ENCODE measurements around the gene ZSWIM4.

DNA sequence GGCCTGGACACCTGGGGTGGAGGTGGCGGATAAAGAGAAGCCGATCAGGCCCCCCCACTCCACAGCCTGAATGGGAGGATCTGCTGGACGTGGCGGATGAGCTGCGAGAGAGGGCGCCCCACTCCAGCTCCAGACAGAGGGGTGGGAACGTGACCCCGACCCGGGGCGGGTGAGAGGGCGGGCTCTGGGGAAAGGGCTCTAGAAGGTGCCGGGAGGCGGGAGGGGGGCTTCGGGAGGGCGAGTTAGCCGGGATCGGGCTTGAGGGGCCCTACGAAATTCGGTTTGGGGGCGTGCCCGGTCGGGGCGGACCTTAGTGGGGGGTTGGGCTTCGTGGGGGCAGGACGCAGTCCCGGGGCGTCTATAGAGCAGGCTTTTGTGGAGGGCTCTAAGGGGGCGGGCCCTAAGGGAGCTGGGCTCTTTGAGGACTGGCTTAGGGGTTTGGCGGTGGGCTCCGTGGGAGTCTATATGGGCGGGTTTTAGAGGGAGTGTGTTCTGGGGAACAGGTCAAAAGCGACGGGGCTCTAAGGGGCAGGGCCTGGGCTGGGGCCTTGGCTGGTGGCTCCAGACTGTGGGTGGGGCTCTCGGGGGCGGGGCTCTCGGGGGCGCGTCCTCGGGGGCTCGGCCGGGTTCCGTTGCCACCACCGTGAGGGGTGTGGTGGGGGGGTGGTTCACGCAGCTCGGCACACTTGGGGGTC lies 77.6 kb downstream of the ZSWIM4 start:
- TF ChIP-seq, protein P1, sequence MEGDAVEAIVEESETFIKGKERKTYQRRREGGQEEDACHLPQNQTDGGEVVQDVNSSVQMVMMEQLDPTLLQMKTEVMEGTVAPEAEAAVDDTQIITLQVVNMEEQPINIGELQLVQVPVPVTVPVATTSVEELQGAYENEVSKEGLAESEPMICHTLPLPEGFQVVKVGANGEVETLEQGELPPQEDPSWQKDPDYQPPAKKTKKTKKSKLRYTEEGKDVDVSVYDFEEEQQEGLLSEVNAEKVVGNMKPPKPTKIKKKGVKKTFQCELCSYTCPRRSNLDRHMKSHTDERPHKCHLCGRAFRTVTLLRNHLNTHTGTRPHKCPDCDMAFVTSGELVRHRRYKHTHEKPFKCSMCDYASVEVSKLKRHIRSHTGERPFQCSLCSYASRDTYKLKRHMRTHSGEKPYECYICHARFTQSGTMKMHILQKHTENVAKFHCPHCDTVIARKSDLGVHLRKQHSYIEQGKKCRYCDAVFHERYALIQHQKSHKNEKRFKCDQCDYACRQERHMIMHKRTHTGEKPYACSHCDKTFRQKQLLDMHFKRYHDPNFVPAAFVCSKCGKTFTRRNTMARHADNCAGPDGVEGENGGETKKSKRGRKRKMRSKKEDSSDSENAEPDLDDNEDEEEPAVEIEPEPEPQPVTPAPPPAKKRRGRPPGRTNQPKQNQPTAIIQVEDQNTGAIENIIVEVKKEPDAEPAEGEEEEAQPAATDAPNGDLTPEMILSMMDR (IDR thresholded peaks at IDR 0.05): no peak
- no peak for TF ChIP-seq POLR2A (IDR thresholded peaks at IDR 0.05)
